GM23248 (cell line): ENCODE data around the gene MAN2B2.

Experiments used
- EZH2 ChIP-seq: fragments of 200-600 bp; sonication (generic); IDR thresholded peaks from 2 replicates; pipeline ENCODE4 v1.6.1; 2018; ENCODE audit warnings: antibody characterized with exemption, mild to moderate bottlenecking; ENCODE audit not compliant: insufficient read depth, poor library complexity, severe bottlenecking
- EZH2phosphoT487 ChIP-seq: fragments of 200-600 bp; sonication (generic); IDR thresholded peaks from 2 replicates; pipeline ENCODE4 v1.6.1; 2018; ENCODE audit warnings: antibody characterized with exemption, moderate library complexity, mild to moderate bottlenecking, low read depth; ENCODE audit not compliant: insufficient read depth

DNA sequence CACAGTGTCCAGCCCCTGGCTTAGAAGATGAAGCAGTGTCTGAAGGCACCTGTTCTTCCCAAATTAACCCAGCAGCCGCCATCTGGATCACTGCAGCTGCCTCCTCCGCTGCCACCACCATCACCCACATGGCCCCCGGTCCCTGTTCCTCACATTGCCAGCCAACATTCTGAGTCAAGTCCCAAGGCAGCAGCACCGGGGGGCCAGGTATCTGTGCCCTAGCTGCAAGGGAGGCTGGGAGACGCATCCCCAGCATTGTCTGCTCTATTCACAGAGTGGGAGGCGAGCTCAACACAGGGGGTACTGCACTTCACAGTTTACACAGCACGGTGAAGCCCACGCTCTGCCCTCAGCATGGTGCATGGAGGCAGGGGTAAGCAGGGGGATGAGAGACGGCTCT is 42.3 kb upstream of the MAN2B2 start:
- TF ChIP-seq EZH2 (no peak), EZH2phosphoT487 (no peak)
